Large intestine (tissue), 3 donors: ENCODE data around the gene YWHAE. TPM values are rescaled to one million over a fixed set of nuclear protein-coding genes. Genes with fewer than 3 reads are reported as not detected.

Experiments used
- DNase-seq, 2 donors: peaks; one replicate each; pipeline versions ENCODE4 v3.0.0 to v3.0.0-alpha.2; 2013
- H3K27ac ChIP-seq: one replicate; pipeline ENCODE4 v1.5.1; 2013; ENCODE audit warnings: low read length
- H3K27me3 ChIP-seq: 2 replicates; pipeline ENCODE4 v1.6.1; 2013; ENCODE audit warnings: low read length; ENCODE audit not compliant: control insufficient read depth, insufficient read depth
- H3K36me3 ChIP-seq: 2 replicates; pipeline ENCODE4 v1.6.1; 2013; ENCODE audit warnings: low read length; ENCODE audit not compliant: control insufficient read depth, insufficient read depth
- H3K4me1 ChIP-seq: one replicate; pipeline ENCODE4 v1.6.1; 2013; ENCODE audit warnings: low read length; ENCODE audit not compliant: control insufficient read depth, insufficient read depth
- H3K4me3 ChIP-seq: one replicate; pipeline ENCODE4 v1.5.1; 2013; ENCODE audit warnings: low read length
- H3K9me3 ChIP-seq: one replicate; pipeline ENCODE4 v1.6.1; 2013; ENCODE audit warnings: mild to moderate bottlenecking, low read depth, low read length, moderate library complexity; ENCODE audit not compliant: control insufficient read depth
- WGBS: methylation state at CpG from one replicate; pipeline ENCODE4 v1.1.5; 2013; ENCODE audit warnings: low lambda C conversion rate; ENCODE audit not compliant: insufficient coverage; 5-methylcytosine and 5-hydroxymethylcytosine counted together
- polyA plus RNA-seq: library from polyadenylated mRNA; unstranded; fragments of 120-200 nt; gene quantifications from one replicate; pipeline ENCODE4 v1.2.1, GENCODE V29; 2013

YWHAE gene
- polyA plus RNA-seq, 1 donor, result 615 TPM

- peak in 1 of 2 donors; percentile 30 for DNase-seq
- Histone ChIP-seq H3K27ac (no peak overlapping the region), H3K27me3 (peaks cover 29% of the 10 kb centered on the region), H3K9me3 (no peaks in the 10 kb centered on the region), H3K4me1 (peaks cover 12% of the 10 kb centered on the region), H3K4me3 (no peak overlapping the region), H3K36me3 (no peaks in the 10 kb centered on the region)
- WGBS, result no CpG with 5 or more reads among the region's 24 CpGs
These were observed 101.4 kb downstream of the YWHAE start for GRCh38 chr17:1298606-1299005.

Other genes starting within 250 kb of the YWHAE start
- 125 TPM for gene ABR, start 220.2 kb downstream of the YWHAE start, polyA plus RNA-seq
- not detected for gene BHLHA9, start 129.8 kb downstream of the YWHAE start, polyA plus RNA-seq
- not detected for gene TRARG1, start 120.6 kb downstream of the YWHAE start, polyA plus RNA-seq
- 42.2 TPM for gene CRK, start 56.0 kb upstream of the YWHAE start, polyA plus RNA-seq
- 56.1 TPM for gene MYO1C, start 92.5 kb upstream of the YWHAE start, polyA plus RNA-seq
- gene INPP5K, start 116.4 kb upstream of the YWHAE start, polyA plus RNA-seq, result 18.3 TPM
- 98.5 TPM for gene PITPNA, start 162.6 kb upstream of the YWHAE start, polyA plus RNA-seq
- 80.3 TPM for gene SLC43A2, start 228.6 kb upstream of the YWHAE start, polyA plus RNA-seq
- 6.5 TPM for gene SCARF1, start 245.5 kb upstream of the YWHAE start, polyA plus RNA-seq
- 9.0 TPM for gene RILP, start 249.6 kb upstream of the YWHAE start, polyA plus RNA-seq